ENCODE measurements around the gene GADD45A.

The GADD45A gene

GRCh38 chr1:67672260-67672803 is 12.7 kb upstream of the GADD45A start:
- DNase-seq = no peak

GRCh38 chr1:67673468-67674201 is 11.4 kb upstream of the GADD45A start:
- DNase-seq = no peak

GRCh38 chr1:67674260-67675011 is 10.6 kb upstream of the GADD45A start:
- DNase-seq = no peak

- DNase-seq = no peak
Measured at GRCh38 chr1:67675800-67676199, 9.2 kb upstream of the GADD45A start.

- DNase-seq = no peak
Measured at GRCh38 chr1:67676287-67676686, 8.7 kb upstream of the GADD45A start.

- DNase-seq = no peak
Measured at GRCh38 chr1:67676946-67677345, 8.1 kb upstream of the GADD45A start.

GRCh38 chr1:67677408-67677807 is 7.6 kb upstream of the GADD45A start:
- DNase-seq = no peak

GRCh38 chr1:67677930-67678329 is 7.1 kb upstream of the GADD45A start:
- DNase-seq = no peak

- DNase-seq = peak; percentile 48
Measured at GRCh38 chr1:67679691-67680090, 5.3 kb upstream of the GADD45A start.

- no peak for DNase-seq
Measured at GRCh38 chr1:67680486-67680885, 4.5 kb upstream of the GADD45A start.

- DNase-seq = no peak
Measured at GRCh38 chr1:67682659-67683197, 2.3 kb upstream of the GADD45A start.

- no peak for DNase-seq
Measured at GRCh38 chr1:67683316-67683715, 1.7 kb upstream of the GADD45A start.

- no peak for DNase-seq
Measured at GRCh38 chr1:67683766-67684525, 1.1 kb upstream of the GADD45A start.

- no peak for DNase-seq
Measured at GRCh38 chr1:67684526-67685066, 405 bp upstream of the GADD45A start.

GRCh38 chr1:67685558-67686266 is 711 bp downstream of the GADD45A start:
- DNase-seq = no peak

GRCh38 chr1:67686267-67687197 is 1.5 kb downstream of the GADD45A start:
- DNase-seq = peak; percentile 83

- DNase-seq = no peak
Measured at GRCh38 chr1:67687198-67687545, 2.2 kb downstream of the GADD45A start.

- peak; percentile 19 for DNase-seq
Measured at GRCh38 chr1:67687649-67688048, 2.6 kb downstream of the GADD45A start.

GRCh38 chr1:67688526-67689219 is 3.7 kb downstream of the GADD45A start:
- DNase-seq = no peak

- no peak for DNase-seq
Measured at GRCh38 chr1:67689267-67690017, 4.4 kb downstream of the GADD45A start.
